K562 (cell line): Measurements from ENCODE around the gene ZNF501. TPM values are rescaled to one million over a fixed set of nuclear protein-coding genes. Genes with fewer than 3 reads are reported as not detected.

Experiments
- CGGBP1 ChIP-seq: fragments of 250-450 bp; sonication (Bioruptor Pico); IDR thresholded peaks from 2 replicates; pipeline ENCODE4 v1.9.0; 2021; ENCODE audit warnings: mild to moderate bottlenecking
- DEAF1 ChIP-seq: fragments of 450-650 bp; formaldehyde crosslinking; IDR thresholded peaks from 2 replicates; pipeline ENCODE4 v1.4.0; 2020; ENCODE audit warnings: mild to moderate bottlenecking, moderate library complexity
- JUN ChIP-seq, 2 experiments: sonication (generic) in 1 of 2; formaldehyde crosslinking in 1 of 2; IDR thresholded peaks; 2 replicates each; pipeline versions ENCODE4 v1.6.1 to v1.8.0; 2012 to 2022; ENCODE audit warnings: borderline replicate concordance in 2 of 2, mild to moderate bottlenecking in 2 of 2, improper control_type of control experiment in 1 of 2, low read depth in 1 of 2, low read length in 1 of 2, missing genetic modification reagents in 1 of 2
- L3MBTL2 ChIP-seq: fragments of 450-650 bp; IDR thresholded peaks from 2 replicates; pipeline ENCODE4 v1.6.1; 2016; ENCODE audit warnings: mild to moderate bottlenecking, moderate library complexity
- NBN ChIP-seq: fragments of 450-650 bp; IDR thresholded peaks from 2 replicates; pipeline ENCODE4 v1.6.1; 2016; ENCODE audit warnings: low read depth, mild to moderate bottlenecking
- NFRKB ChIP-seq: fragments of 450-650 bp; IDR thresholded peaks from 2 replicates; pipeline ENCODE4 v1.6.1; 2016; ENCODE audit warnings: low read depth
- RBM14 ChIP-seq: fragments of 200-400 bp; formaldehyde crosslinking; IDR thresholded peaks from 2 replicates; pipeline ENCODE4 v1.6.1; 2018; ENCODE audit warnings: low read depth, mild to moderate bottlenecking, low read length, moderate library complexity, borderline replicate concordance; ENCODE audit not compliant: insufficient read depth
- RNF2 ChIP-seq: sonication (generic); IDR thresholded peaks from 2 replicates; pipeline ENCODE4 v1.6.1; 2016
- SNIP1 ChIP-seq: fragments of 450-650 bp; IDR thresholded peaks from 2 replicates; pipeline ENCODE4 v1.7.1; 2017; ENCODE audit warnings: low read depth, mild to moderate bottlenecking
- polyA plus RNA-seq, 8 experiments: library from polyadenylated mRNA; depleted of rRNA in 4 of 8; stranded (reverse) in 5 of 8; unstranded in 3 of 8; fragments of >200 nt; fragmentation: Nextera tagmentation in 2 of 8; fragmentation: Illumina TruSeq in 1 of 8; extraction: Ambion mirVana in 2 of 8; extraction: Trizol in 1 of 8; gene quantifications; 2 replicates each; pipeline versions ENCODE4 v1.2.1 to v1.2.3, GENCODE V29; 2011 to 2014; ENCODE audit warnings: inconsistent platforms in 1 of 8, missing spikeins in 1 of 8
- total RNA-seq, 7 experiments: library from RNA; depleted of rRNA in 6 of 7; stranded (reverse); fragments of >200 nt in 6 of 7; fragmentation: Illumina TruSeq in 2 of 7; extraction: Trizol in 2 of 7; gene quantifications; 2 replicates each; pipeline versions ENCODE4 v1.2.1 to v1.2.3, GENCODE V29; 2011 to 2021; ENCODE audit warnings: low replicate concordance in 1 of 7
- TF ChIP-seq, protein P1 (sequence below): fragments of 450-650 bp; IDR thresholded peaks from 2 replicates; pipeline ENCODE4 v1.6.1; 2016; ENCODE audit warnings: mild to moderate bottlenecking, moderate library complexity
- TF ChIP-seq, protein P2 (sequence below): fragments of 450-650 bp; IDR thresholded peaks from 2 replicates; pipeline ENCODE4 v1.6.1; 2016

The ZNF501 gene
- total and polyA plus RNA-seq, 9 of the 15 experiments (the other 6 are each of a cell fraction or from before 2014, with no cell fraction given), result 1.2 to 6.5 (median 3.7) TPM

DNA sequence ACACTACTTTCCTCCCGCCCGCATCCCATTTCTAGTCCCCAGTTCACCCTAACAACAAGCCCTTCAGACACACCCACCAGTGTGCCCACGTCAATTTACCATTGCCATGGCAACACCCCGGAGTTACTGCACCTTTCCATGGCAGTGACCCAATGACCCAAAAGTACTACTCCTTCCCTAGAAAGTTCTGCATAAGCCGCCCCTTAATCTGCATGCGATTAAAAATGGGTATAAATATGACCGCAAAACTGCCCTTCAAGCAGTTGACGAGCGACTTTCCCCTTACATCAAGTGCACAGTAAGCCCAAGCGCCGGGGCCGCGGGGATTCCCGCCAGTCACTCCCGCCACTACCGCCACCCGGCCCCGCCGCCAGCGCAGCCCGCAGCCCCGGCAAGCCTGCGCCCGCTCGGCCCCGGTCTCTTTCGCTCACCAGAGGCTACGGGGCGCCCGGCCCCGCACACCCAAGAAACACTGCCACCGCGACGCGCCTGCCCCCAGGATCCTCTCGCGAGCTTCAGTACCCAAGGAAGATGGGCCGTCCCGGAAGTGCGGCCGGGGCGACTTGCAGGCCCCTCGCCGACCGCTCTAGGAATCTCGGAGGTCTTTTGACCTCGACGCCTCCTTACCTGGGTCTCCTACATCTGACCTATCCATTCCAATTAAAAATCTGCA lies 44.2 kb upstream of the ZNF501 start (continued):
- TF ChIP-seq, protein P1, sequence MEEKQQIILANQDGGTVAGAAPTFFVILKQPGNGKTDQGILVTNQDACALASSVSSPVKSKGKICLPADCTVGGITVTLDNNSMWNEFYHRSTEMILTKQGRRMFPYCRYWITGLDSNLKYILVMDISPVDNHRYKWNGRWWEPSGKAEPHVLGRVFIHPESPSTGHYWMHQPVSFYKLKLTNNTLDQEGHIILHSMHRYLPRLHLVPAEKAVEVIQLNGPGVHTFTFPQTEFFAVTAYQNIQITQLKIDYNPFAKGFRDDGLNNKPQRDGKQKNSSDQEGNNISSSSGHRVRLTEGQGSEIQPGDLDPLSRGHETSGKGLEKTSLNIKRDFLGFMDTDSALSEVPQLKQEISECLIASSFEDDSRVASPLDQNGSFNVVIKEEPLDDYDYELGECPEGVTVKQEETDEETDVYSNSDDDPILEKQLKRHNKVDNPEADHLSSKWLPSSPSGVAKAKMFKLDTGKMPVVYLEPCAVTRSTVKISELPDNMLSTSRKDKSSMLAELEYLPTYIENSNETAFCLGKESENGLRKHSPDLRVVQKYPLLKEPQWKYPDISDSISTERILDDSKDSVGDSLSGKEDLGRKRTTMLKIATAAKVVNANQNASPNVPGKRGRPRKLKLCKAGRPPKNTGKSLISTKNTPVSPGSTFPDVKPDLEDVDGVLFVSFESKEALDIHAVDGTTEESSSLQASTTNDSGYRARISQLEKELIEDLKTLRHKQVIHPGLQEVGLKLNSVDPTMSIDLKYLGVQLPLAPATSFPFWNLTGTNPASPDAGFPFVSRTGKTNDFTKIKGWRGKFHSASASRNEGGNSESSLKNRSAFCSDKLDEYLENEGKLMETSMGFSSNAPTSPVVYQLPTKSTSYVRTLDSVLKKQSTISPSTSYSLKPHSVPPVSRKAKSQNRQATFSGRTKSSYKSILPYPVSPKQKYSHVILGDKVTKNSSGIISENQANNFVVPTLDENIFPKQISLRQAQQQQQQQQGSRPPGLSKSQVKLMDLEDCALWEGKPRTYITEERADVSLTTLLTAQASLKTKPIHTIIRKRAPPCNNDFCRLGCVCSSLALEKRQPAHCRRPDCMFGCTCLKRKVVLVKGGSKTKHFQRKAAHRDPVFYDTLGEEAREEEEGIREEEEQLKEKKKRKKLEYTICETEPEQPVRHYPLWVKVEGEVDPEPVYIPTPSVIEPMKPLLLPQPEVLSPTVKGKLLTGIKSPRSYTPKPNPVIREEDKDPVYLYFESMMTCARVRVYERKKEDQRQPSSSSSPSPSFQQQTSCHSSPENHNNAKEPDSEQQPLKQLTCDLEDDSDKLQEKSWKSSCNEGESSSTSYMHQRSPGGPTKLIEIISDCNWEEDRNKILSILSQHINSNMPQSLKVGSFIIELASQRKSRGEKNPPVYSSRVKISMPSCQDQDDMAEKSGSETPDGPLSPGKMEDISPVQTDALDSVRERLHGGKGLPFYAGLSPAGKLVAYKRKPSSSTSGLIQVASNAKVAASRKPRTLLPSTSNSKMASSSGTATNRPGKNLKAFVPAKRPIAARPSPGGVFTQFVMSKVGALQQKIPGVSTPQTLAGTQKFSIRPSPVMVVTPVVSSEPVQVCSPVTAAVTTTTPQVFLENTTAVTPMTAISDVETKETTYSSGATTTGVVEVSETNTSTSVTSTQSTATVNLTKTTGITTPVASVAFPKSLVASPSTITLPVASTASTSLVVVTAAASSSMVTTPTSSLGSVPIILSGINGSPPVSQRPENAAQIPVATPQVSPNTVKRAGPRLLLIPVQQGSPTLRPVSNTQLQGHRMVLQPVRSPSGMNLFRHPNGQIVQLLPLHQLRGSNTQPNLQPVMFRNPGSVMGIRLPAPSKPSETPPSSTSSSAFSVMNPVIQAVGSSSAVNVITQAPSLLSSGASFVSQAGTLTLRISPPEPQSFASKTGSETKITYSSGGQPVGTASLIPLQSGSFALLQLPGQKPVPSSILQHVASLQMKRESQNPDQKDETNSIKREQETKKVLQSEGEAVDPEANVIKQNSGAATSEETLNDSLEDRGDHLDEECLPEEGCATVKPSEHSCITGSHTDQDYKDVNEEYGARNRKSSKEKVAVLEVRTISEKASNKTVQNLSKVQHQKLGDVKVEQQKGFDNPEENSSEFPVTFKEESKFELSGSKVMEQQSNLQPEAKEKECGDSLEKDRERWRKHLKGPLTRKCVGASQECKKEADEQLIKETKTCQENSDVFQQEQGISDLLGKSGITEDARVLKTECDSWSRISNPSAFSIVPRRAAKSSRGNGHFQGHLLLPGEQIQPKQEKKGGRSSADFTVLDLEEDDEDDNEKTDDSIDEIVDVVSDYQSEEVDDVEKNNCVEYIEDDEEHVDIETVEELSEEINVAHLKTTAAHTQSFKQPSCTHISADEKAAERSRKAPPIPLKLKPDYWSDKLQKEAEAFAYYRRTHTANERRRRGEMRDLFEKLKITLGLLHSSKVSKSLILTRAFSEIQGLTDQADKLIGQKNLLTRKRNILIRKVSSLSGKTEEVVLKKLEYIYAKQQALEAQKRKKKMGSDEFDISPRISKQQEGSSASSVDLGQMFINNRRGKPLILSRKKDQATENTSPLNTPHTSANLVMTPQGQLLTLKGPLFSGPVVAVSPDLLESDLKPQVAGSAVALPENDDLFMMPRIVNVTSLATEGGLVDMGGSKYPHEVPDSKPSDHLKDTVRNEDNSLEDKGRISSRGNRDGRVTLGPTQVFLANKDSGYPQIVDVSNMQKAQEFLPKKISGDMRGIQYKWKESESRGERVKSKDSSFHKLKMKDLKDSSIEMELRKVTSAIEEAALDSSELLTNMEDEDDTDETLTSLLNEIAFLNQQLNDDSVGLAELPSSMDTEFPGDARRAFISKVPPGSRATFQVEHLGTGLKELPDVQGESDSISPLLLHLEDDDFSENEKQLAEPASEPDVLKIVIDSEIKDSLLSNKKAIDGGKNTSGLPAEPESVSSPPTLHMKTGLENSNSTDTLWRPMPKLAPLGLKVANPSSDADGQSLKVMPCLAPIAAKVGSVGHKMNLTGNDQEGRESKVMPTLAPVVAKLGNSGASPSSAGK, result peak; percentile 66
- no peak for TF ChIP-seq CGGBP1
- TF ChIP-seq JUN (IDR thresholded peaks at IDR 0.05; ENCODE audit: borderline replicate concordance, low read depth, low read length), result no peak
- TF ChIP-seq JUN (CRISPR knock-in tag; IDR thresholded peaks at IDR 0.05; ENCODE audit: borderline replicate concordance), result no peak
- 0 out of 2 replicates have a peak, but pooled peaks have one; percentile 16 for TF ChIP-seq RNF2
- TF ChIP-seq NFRKB, result no peak
- peak; percentile 78; the same call in 1 of the 2 replicates for TF ChIP-seq L3MBTL2
- TF ChIP-seq, protein P2, sequence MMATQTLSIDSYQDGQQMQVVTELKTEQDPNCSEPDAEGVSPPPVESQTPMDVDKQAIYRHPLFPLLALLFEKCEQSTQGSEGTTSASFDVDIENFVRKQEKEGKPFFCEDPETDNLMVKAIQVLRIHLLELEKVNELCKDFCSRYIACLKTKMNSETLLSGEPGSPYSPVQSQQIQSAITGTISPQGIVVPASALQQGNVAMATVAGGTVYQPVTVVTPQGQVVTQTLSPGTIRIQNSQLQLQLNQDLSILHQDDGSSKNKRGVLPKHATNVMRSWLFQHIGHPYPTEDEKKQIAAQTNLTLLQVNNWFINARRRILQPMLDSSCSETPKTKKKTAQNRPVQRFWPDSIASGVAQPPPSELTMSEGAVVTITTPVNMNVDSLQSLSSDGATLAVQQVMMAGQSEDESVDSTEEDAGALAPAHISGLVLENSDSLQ, result peak; percentile 69
- no peak for TF ChIP-seq DEAF1
- no peak for TF ChIP-seq RBM14
- no peak for TF ChIP-seq NBN
- TF ChIP-seq SNIP1, result peak; percentile 71
